ENCODE measurements around the gene PTOV1. TPM values are rescaled to one million over a fixed set of nuclear protein-coding genes. Genes with fewer than 3 reads are reported as not detected.

The PTOV1 gene
- total RNA-seq, 2 experiments from 2014 or later = 66.0 to 68.0 TPM

DNA sequence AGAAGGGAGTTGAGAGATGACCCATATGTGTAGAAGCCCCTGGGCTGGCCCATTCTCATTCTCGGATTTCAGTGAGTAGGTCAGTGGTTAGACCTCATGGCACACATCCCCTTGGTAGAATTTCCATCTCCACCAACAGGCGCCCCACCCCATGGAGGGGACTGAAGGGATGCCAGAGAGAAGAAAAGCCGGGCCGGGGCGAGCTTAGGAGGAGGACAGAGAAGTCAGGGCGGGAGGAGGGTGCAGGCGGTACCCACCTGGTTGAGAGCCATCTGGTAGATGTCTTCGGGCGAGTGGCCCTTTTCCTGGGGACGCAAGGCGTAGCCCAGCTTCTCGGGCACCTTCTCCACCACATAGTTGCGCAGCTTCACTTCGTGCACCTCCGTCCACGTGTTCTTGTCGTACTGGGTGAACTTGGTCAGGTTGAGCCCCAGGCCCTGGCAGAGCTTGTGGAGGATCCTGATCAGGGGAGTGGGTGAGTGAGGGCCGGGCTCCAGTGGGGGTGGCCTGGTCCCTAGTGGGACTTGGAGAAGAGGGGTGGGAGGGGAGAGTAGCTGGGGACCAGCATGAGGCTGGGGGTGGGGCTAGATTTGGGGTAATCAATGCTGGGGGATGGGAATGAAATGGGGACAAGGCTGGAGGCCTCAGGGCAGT lies 43.2 kb downstream of the PTOV1 start:
- intact Hi-C loops (cut with micrococcal nuclease) = no loop called here
- DNase-seq = no peak
- no peak overlapping the region for H3K4me3 Mint-ChIP-seq
- CTCF ChIA-PET = interaction anchor here (0.6 kb wide), 1 partner anchor 69 kb away, joined by 3 read pairs; no protein-coding TSS in a partner anchor
- peaks cover 37% of the 10 kb centered on the region for H3K4me1 Mint-ChIP-seq (ENCODE audit: low read depth)
- H3K27ac Mint-ChIP-seq = peak overlapping the region; percentile 24
- no peaks in the 10 kb centered on the region for H3K9me3 Mint-ChIP-seq
- H3K36me3 Mint-ChIP-seq (ENCODE audit: low read depth) = peaks cover 1% of the 10 kb centered on the region
- H3K27me3 Mint-ChIP-seq (ENCODE audit: low read depth) = no peaks in the 10 kb centered on the region

DNA sequence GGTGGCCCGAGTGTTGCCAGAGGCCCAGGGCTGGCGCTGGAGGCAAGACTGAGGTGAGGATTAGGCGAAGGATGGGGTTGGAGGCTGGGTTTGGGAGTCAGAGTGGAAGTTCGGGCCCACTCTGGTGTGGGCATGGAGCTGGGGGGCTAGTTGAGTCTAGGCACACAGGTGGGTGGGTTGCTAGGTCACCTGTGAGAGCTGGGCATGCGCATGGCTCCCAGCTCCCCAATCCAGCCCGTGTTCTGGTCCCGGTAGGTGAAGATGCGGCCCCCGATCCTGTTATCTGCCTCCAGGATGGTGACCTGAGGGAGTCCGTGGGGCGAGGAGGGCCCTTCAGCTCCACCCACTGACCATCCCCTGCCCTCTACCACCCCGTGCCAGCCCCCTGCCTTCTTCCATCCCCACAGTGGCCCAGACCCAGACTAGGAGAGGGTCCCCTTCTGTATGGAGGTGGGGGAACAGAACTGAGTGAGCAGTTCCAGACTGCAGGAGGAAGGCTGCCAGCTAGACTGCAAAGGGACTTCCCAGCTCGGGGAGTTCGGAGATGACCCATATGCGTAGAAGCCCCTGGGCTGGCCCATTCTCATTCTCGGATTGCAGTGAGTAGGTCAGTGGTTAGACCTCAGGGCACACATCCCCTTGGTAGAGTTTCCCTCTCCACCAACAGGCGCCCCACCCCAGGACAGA lies 44.1 kb downstream of the PTOV1 start:
- no peaks in the 10 kb centered on the region for H3K27me3 Mint-ChIP-seq (ENCODE audit: low read depth)
- peak overlapping the region; percentile 36 for H3K4me3 Mint-ChIP-seq
- H3K4me1 Mint-ChIP-seq (ENCODE audit: low read depth) = peaks cover 34% of the 10 kb centered on the region
- DNase-seq = peak; percentile 43
- peak overlapping the region; percentile 97 for H3K27ac Mint-ChIP-seq
- H3K36me3 Mint-ChIP-seq (ENCODE audit: low read depth) = no peaks in the 10 kb centered on the region
- no peaks in the 10 kb centered on the region for H3K9me3 Mint-ChIP-seq
- CTCF ChIA-PET = interaction anchor here (0.6 kb wide), 1 partner anchor 68 kb away, joined by 3 read pairs; no protein-coding TSS in a partner anchor
- intact Hi-C loops (cut with micrococcal nuclease) = no loop called here

DNA sequence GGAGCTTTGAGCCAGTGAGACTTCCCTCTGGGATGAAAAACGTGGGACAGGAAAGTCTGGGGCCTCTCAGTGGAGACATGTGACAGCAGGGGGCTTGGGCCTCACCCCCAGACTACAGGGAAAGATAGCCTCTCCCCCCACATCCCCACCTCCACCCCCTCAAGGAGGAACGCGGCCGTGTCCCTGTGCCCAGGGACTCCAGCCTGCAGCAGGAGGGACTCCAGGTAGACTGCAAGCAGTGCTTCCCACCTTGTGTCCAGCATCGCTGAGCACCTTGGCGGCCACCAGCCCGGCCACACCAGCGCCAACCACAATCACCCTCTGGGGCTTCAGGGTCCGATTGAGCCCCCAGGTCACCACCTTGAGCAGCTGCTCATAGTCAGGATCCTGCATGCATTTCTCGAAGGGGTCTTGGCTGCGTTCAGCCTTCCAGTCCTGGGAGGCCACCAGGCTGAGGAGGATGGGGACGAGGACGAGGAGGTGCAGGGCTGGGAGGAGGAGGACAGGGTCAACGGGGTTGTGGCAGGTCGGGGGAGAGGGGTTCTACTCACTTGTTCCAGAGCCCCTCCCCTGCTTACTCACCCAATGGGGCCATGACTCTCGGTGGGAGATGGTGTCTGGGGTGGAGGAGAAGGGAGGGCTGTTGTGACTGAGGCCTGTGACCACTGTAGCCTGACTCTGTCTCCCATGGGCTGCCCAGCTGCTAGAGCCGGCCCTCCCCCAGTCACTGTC lies 44.8 kb downstream of the PTOV1 start:
- Mint-ChIP-seq H3K36me3 (ENCODE audit: low read depth) (no peaks in the 10 kb centered on the region), H3K27me3 (ENCODE audit: low read depth) (no peaks in the 10 kb centered on the region), H3K9me3 (no peaks in the 10 kb centered on the region), H3K4me3 (peak overlapping the region; percentile 67), H3K27ac (peak overlapping the region; percentile 97), H3K4me1 (ENCODE audit: low read depth) (peaks cover 31% of the 10 kb centered on the region)
- DNase-seq = no peak
- intact Hi-C loops (cut with micrococcal nuclease) = loop anchor here (2.0 kb wide), 1 partner anchor 27 kb away; no protein-coding TSS in a partner anchor
- CTCF ChIA-PET = interaction anchor here (0.6 kb wide), 1 partner anchor 10 kb away, joined by 3 read pairs; no protein-coding TSS in a partner anchor

DNA sequence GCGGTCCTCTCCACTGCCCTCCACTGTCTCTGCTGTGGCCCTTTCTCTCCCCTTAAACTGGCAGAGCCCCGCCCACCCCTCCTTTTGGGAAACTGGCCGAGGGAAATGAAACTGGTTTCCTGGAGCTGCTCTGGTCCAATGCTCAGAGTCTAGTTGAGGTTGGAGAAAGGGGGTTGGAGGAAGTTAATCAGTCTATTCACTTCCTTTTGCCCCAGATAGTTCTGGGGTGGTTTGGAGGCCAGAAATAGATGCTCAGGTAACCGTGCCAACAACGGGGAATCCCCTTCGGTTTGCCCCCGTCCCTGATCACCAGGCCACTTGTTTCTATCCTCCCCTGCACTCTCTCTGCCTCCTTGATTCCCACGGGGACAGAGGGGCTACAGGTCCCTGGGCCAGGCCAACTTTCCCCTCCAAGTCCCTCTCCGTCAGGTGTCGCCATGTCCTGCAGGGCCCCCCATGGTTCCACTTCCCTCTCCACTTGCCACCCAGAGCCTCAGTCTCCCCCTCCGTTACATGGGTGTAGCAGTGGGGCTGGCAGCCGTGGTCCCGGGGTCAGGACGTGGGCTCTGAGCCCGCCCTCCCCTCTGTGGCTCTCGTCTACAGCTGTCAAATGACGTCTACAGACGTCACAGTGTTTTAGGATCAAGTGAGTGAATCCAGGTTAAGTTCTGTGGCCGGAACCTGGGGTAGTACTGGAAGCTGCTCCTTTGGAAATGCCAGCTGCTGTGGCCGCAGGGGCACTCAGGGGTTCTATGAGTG lies 46.1 kb downstream of the PTOV1 start, which contains the start of gene IL4I1:
IL4I1 (minus strand) TSS at position 25 of the 759 bp plus-strand sequence. CDS start 727 bp downstream, outside the sequence.
- DNase-seq = peak; percentile 85
- CTCF ChIA-PET = interaction anchor here (1.1 kb wide), 1 partner anchor 33 kb away, joined by 3 read pairs; no protein-coding TSS in a partner anchor
- intact Hi-C loops (cut with micrococcal nuclease) = loop anchor here (1.0 to 2.0 kb wide), 8 partner anchors 14 to 257 kb away; partner anchors contain the start of genes AKT1S1, ATF5, NUP62 and RRAS
- Mint-ChIP-seq H3K36me3 (ENCODE audit: low read depth) (no peaks in the 10 kb centered on the region), H3K9me3 (no peaks in the 10 kb centered on the region), H3K27me3 (ENCODE audit: low read depth) (no peaks in the 10 kb centered on the region), H3K27ac (peak within 1 kb of the TSS; percentile 97), H3K4me1 (ENCODE audit: low read depth) (peaks cover 31% of the 10 kb centered on the region), H3K4me3 (peak within 1 kb of the TSS; percentile 67)

DNA sequence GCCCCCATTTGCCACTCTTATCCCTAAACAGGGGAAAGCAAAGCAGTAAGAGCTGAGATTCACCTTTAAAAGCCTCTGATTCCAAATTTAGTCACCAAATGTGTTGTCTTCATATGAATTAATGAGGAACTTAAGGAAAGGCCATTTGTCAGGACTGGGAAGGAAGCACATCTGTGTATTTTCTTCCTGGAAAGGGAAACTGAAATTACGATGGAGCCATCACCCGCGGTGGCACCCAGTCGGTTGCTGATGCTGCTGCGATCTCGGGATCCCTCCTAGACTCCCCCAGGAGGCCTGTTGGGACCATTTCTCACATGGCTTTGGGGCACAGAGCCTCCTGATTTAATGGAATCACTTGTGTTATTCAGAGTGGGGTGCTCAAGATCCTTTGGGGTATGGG lies 53.2 kb downstream of the PTOV1 start:
- H3K27ac Mint-ChIP-seq = no peak overlapping the region
- no peaks in the 10 kb centered on the region for H3K27me3 Mint-ChIP-seq (ENCODE audit: low read depth)
- no peak for DNase-seq
- peaks cover 22% of the 10 kb centered on the region for H3K36me3 Mint-ChIP-seq (ENCODE audit: low read depth)
- no peaks in the 10 kb centered on the region for H3K9me3 Mint-ChIP-seq
- intact Hi-C loops (cut with micrococcal nuclease) = no loop called here
- peaks cover 25% of the 10 kb centered on the region for H3K4me1 Mint-ChIP-seq (ENCODE audit: low read depth)
- CTCF ChIA-PET = no interaction called here
- H3K4me3 Mint-ChIP-seq = no peak overlapping the region

DNA sequence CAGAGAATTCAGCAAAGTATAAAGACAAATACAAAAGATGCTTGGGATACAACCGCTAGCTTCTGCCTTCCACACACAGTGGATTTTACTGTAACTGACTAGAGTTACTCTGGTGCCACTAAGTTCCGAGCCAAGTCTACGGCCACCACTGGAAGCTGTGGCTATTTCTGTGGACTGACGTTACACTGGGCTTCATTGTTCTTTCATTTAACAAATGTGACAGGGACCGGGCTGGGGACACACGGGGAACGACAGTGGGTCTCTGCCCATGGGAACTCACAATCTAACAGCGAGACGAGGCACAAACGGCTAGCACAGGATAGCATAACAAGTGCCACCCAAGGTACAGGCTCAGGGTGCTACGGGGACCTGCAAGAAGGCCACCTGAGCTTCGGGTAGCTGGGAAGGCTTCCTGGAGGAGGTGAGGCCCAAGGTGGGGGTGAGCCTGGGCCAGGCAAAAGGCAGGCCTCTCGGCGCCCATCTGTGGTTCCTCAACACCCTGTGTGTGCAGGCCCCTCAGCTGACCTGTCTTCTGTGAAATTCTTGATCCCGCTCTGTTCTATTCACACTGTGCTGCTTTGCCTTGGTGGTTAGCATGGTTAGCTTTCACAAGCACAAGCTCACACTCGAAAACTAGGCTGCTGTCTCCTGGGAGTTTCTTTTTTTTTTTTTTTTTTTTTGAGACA lies 56.1 kb downstream of the PTOV1 start:
- Mint-ChIP-seq H3K9me3 (no peaks in the 10 kb centered on the region), H3K4me3 (no peak overlapping the region), H3K4me1 (ENCODE audit: low read depth) (peaks cover 44% of the 10 kb centered on the region), H3K36me3 (ENCODE audit: low read depth) (peaks cover 39% of the 10 kb centered on the region), H3K27me3 (ENCODE audit: low read depth) (no peaks in the 10 kb centered on the region), H3K27ac (peak overlapping the region; percentile 35)
- no peak for DNase-seq
- intact Hi-C loops (cut with micrococcal nuclease) = no loop called here
- CTCF ChIA-PET = no interaction called here

DNA sequence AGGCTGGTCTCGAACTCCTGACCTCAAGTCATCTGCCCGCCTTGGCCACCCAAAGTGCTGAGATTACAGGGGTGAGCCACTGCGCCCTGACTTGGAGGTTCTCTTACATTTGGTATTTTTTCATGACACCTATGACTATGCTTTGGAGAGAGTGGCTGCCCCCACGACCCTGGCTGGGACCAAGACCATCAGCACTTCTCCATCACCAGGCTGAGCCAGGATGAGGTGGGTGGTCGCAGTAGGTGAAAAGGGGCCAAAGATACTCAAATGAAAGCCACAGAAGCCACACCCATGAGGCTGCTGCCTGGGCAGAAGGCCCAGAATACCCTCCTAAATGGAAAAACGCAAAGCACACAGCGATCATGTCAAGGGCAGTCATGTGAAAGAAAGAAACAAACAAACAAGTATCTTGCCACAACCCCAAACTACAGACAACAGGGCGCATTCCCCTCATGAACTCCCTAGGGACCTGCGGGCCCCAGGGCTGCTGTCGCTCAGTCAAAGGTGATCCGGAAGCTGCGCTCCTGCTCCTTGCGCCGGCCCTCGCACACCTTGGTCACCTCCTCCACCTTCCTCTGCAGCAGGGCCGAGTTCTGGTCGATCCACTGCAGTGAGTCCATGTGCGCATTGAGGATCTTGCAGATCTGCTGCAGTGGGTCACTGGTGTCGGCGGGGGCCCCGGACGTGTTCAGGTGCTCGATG lies 56.9 kb downstream of the PTOV1 start:
- Mint-ChIP-seq H3K36me3 (ENCODE audit: low read depth) (peaks cover 44% of the 10 kb centered on the region), H3K4me1 (ENCODE audit: low read depth) (peaks cover 51% of the 10 kb centered on the region), H3K9me3 (no peaks in the 10 kb centered on the region), H3K4me3 (no peak overlapping the region), H3K27me3 (ENCODE audit: low read depth) (no peaks in the 10 kb centered on the region), H3K27ac (no peak overlapping the region)
- intact Hi-C loops (cut with micrococcal nuclease) = no loop called here
- DNase-seq = no peak
- CTCF ChIA-PET = no interaction called here

DNA sequence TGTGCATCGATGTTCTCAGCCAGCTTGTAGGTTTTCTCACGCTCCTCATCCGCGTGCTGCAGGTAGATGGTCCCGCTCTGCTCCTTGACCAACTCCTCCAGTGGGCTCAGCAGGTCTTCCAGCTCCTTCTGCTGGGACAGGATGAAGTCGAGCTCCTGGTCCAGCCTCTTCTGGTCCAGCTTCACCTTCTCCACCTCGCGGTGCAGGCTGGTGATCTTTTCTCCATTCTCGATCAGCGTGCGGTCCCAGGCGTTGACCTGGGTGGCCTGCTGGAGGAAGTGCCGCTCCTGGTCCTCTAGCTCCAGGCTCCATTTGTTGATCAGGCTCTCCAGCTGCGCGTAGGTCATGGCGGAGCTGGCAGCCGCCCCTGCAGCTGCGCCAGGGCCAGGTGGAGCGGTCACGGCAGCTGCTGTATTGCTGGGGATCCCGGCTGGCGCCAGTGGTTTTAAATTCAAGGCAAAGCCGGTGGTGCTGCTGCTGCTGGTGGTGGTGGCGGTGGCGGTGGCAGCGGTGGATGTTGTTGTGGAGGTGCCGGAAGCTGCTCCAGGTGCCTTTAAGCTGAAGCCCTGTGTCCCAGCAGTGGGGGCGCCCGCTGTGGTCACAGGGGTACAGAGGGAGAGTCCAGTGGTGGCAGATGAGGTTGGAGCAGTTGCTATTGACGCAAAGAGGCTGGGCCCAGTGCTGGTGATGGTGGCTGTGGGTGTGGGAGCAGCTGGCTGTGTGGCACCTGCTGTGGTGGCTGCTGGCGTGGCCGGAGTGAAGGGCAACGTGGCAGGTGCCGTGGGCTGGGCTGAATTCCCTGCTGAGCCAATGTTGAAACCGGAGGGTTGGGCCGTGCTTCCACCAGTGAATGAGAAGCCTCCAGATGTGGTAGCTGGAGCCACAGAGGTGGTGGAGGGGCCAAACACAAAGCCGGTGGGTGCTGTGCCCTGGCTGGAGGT lies 57.8 kb downstream of the PTOV1 start:
- no peaks in the 10 kb centered on the region for H3K9me3 Mint-ChIP-seq
- H3K27ac Mint-ChIP-seq = peak overlapping the region; percentile 56

DNA sequence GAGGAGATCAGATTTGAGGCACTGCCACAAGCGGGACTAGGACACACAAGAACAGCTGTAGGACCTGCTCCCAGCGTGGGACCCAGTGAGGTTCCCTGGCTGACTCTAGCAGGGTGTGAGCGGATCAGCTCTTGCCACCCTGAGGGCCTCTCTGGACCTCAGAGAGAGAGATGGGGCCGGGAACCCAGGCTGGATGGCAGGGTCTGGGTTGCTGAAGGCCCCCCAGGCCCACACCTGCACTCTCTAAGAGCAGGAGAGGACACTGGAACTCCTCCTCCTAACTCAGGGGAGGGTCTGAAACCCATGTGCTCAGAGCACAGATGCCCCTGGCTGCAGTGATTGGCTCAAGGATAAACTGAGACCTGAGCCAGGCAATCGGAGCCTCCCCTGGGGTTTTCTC lies 59.2 kb downstream of the PTOV1 start:
- Mint-ChIP-seq H3K4me1 (ENCODE audit: low read depth) (peaks cover 50% of the 10 kb centered on the region), H3K36me3 (ENCODE audit: low read depth) (peaks cover 61% of the 10 kb centered on the region)
- CTCF ChIA-PET = interaction anchor here (1.3 kb wide), 1 partner anchor 11 kb away, joined by 4 read pairs; no protein-coding TSS in a partner anchor

More for the DNA sequence above, 57.8 kb downstream of the PTOV1 start:
- DNase-seq = no peak
- intact Hi-C loops (cut with micrococcal nuclease) = no loop called here
- CTCF ChIA-PET = interaction anchor here (0.6 kb wide), 1 partner anchor 327 kb away, joined by 4 read pairs; no protein-coding TSS in a partner anchor
- H3K36me3 Mint-ChIP-seq (ENCODE audit: low read depth) = peaks cover 52% of the 10 kb centered on the region
- H3K4me3 Mint-ChIP-seq = no peak overlapping the region
- H3K4me1 Mint-ChIP-seq (ENCODE audit: low read depth) = peaks cover 54% of the 10 kb centered on the region
- H3K27me3 Mint-ChIP-seq (ENCODE audit: low read depth) = no peaks in the 10 kb centered on the region

More for the DNA sequence above, 59.2 kb downstream of the PTOV1 start:
- Mint-ChIP-seq H3K9me3 (no peaks in the 10 kb centered on the region), H3K27me3 (ENCODE audit: low read depth) (no peaks in the 10 kb centered on the region), H3K27ac (peak overlapping the region; percentile 56), H3K4me3 (no peak overlapping the region)
- intact Hi-C loops (cut with micrococcal nuclease) = no loop called here
- no peak for DNase-seq
